Central memory CD8-positive, alpha-beta T cell (primary cell): ENCODE measurements around the gene GALNTL6.

Experiments used
- ATAC-seq: fragments of 150-1000 bp; cut with Tn5 transposase; replicated peaks from 2 replicates; pipeline ENCODE4 v1.10.0; 2022; ENCODE audit warnings: mild to moderate bottlenecking, moderate FRiP score, moderate number of reproducible peaks; ENCODE audit not compliant: poor library complexity, severe bottlenecking; ENCODE audit errors: extremely low read depth
- DNase-seq, 2 donors: peaks; one replicate each; pipeline ENCODE4 v3.0.0; 2021; ENCODE audit warnings: low spot score in 2 of 2
- H3K27ac Mint-ChIP-seq: one replicate; pipeline ENCODE4 v1.8.0; 2022; ENCODE audit warnings: low read depth, mild to moderate bottlenecking, moderate library complexity, mixed read lengths
- H3K27me3 Mint-ChIP-seq: one replicate; pipeline ENCODE4 v1.8.0; 2022; ENCODE audit warnings: mixed read lengths
- H3K36me3 Mint-ChIP-seq: one replicate; pipeline ENCODE4 v1.8.0; 2022; ENCODE audit warnings: mild to moderate bottlenecking, moderate library complexity, mixed read lengths; ENCODE audit not compliant: insufficient read depth
- H3K4me1 Mint-ChIP-seq: one replicate; pipeline ENCODE4 v1.8.0; 2022; ENCODE audit warnings: mixed read lengths
- H3K4me3 Mint-ChIP-seq: one replicate; pipeline ENCODE4 v1.8.0; 2022; ENCODE audit warnings: mild to moderate bottlenecking, moderate library complexity, mixed read lengths
- H3K9me3 Mint-ChIP-seq: one replicate; pipeline ENCODE4 v1.8.0; 2022; ENCODE audit warnings: mixed read lengths

Gene GALNTL6

DNA sequence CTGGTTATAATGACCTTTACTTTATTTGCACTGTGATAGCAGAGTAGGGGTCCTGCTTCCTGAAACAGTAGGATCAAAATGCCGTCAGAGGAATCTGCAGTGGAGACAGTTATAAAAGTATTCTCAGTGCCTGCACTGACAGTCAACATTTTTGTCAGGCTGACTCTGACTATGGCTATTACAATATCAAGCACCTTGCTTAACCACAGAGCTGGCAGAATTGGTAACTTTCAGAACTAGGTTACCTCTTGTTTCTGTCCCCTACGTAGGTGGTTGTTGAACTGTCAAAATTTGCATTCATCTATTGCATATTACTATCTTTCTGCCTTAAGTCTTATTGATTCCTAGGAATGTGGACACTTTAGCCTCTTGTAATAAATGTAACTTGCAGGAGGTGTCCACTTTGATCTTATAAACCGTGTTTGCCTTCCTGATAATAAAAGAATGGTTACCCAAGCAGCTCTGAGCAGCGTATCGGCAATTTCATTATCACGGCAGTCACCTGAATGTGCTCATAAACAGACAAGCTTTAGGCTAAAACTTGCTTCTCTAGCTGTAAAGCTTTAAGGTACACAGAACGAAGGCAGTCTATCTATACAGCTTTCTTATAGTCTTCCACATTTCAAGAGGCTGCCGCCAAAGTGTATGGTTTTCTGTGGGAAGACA lies 1002.4 kb downstream of the GALNTL6 start:
- peaks cover 3% of the 10 kb centered on the region for H3K36me3 Mint-ChIP-seq
- ATAC-seq (no peak), DNase-seq (no peak)
- no peak overlapping the region for H3K4me3 Mint-ChIP-seq
- H3K9me3 Mint-ChIP-seq = no peaks in the 10 kb centered on the region
- no peaks in the 10 kb centered on the region for H3K4me1 Mint-ChIP-seq
- no peaks in the 10 kb centered on the region for H3K27me3 Mint-ChIP-seq
- no peak overlapping the region for H3K27ac Mint-ChIP-seq

DNA sequence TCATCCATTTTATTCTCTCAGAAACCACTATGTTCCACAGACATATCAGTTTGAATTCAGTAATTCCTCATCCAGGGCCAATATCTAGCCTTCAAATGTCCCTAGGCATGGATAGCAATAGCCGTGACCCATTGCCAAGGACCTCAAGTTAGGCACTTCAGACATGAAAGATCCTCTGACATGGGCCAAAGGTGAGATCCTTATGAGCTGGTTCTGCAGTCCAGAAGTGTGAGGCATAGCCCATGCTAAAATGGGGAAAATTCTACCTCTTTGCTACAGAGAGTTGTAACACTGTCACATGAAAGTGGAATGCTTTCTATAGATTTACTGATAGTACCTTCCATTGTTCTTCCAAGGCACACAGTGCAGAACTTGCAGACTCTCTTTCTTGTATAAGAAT lies 1005.7 kb downstream of the GALNTL6 start:
- Mint-ChIP-seq H3K36me3 (peaks cover 3% of the 10 kb centered on the region), H3K9me3 (no peaks in the 10 kb centered on the region), H3K4me1 (no peaks in the 10 kb centered on the region), H3K27me3 (no peaks in the 10 kb centered on the region), H3K4me3 (no peak overlapping the region), H3K27ac (no peak overlapping the region)
- DNase-seq (no peak), ATAC-seq (no peak)

DNA sequence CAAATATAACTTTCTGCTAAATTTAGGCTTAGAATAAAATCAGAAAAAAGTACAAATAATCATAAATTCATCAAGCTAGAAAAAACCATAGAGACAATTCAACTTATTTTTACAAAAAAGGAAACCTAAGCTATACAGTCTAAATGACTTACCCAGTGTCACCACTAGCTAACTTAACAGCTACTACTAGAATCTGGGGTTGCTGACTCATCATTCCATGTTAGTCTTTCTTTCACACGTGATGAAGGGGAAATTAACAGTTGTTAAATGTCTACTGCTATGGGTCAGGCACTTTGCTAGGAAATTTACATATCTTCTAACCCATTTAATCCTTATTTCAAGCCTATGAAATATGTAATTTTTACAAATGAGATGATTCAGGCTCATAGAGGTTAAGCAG lies 1006.1 kb downstream of the GALNTL6 start:
- ATAC-seq = no peak
- Mint-ChIP-seq H3K9me3 (no peaks in the 10 kb centered on the region), H3K4me1 (no peaks in the 10 kb centered on the region), H3K36me3 (peaks cover 3% of the 10 kb centered on the region), H3K4me3 (no peak overlapping the region), H3K27me3 (no peaks in the 10 kb centered on the region), H3K27ac (no peak overlapping the region)
- DNase-seq = no peak

DNA sequence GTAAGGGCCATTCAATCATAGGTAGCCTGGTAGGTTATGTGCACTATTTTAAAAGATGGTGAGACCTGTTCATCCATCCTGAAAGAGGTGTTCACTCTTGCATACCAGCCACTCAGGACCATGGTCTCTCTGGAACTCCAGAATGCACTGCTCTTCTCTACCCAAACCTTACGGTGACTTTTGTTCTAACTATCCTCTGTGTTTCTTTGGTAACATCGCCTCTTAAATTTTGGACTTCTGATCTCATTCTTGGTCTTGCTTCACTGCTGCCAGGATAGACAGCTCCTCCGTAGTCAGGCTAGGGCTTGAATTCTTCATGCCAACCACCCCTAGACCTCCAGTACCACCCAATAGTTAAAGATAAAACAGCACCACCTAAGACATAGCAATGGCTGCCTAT lies 1009.1 kb downstream of the GALNTL6 start:
- no peak overlapping the region for H3K4me3 Mint-ChIP-seq
- ATAC-seq (no peak), DNase-seq (no peak)
- no peaks in the 10 kb centered on the region for H3K27me3 Mint-ChIP-seq
- no peaks in the 10 kb centered on the region for H3K9me3 Mint-ChIP-seq
- no peaks in the 10 kb centered on the region for H3K36me3 Mint-ChIP-seq
- H3K4me1 Mint-ChIP-seq = no peaks in the 10 kb centered on the region
- H3K27ac Mint-ChIP-seq = no peak overlapping the region

DNA sequence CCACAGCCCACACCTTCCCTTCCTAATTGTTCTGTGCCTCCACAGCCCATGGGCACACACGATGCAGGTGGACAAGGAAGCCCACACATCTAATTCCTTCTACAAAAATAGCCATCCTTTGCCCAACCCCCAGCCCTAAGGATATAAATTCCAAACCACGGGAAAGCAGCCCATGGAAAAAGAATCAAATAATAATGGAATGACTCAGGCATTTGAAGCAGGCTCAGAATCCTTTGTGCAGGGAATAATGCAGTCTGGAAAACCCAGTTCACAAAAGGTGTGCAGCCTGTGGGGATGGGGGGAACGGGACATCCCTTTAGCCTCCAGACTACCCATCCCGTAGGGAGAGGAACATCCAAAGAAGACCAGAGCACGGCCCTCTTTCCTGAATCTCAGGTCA lies 1013.1 kb downstream of the GALNTL6 start:
- Mint-ChIP-seq H3K4me1 (no peaks in the 10 kb centered on the region), H3K27ac (no peak overlapping the region), H3K4me3 (no peak overlapping the region), H3K36me3 (no peaks in the 10 kb centered on the region), H3K27me3 (peaks cover 12% of the 10 kb centered on the region), H3K9me3 (no peaks in the 10 kb centered on the region)
- no peak for DNase-seq
- no peak for ATAC-seq

DNA sequence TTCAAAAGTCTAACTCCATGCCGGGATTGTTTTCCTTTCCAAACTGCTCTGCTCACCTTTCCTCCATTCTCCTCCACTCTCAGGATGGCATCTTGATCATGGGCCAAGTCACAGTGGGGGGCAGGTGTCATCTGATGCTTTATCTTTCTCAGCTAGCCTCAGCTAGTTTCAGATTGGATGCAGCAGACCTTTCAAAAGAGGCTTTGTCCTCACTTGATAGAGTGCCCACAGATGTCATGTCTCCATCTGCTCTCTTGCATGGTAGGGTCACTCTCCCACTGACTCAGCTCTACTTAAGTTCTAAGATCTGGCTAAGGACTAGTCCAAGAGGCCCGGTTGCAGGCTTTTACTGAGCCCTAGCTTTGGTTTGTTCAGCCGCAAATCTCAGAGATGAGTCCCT lies 1013.7 kb downstream of the GALNTL6 start:
- no peaks in the 10 kb centered on the region for H3K36me3 Mint-ChIP-seq
- H3K4me1 Mint-ChIP-seq = no peaks in the 10 kb centered on the region
- H3K27me3 Mint-ChIP-seq = peaks cover 13% of the 10 kb centered on the region
- DNase-seq (no peak), ATAC-seq (no peak)
- H3K9me3 Mint-ChIP-seq = no peaks in the 10 kb centered on the region
- H3K4me3 Mint-ChIP-seq = no peak overlapping the region
- H3K27ac Mint-ChIP-seq = no peak overlapping the region

DNA sequence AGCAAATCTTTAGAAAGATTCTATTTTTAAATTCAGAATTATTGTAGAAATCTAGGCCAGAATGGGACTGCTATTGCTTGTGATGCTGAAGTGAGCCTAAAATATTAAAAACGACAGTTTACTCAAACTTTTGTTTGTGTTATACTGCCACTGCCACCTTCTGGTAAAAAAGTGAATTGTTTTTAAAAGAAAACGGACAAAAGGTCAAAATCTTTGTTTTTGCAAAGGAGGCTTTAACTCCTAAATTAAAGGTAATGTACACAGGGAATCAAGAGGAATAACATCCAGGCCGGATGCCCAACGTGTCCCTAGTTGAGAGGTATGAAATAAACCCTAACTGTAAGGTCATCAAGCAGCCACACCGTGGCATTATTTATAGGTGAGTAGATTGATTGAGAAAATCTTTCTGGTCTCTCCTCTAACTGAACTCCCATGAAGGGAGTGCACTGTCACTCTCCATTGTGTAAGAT lies 1017.1 kb downstream of the GALNTL6 start:
- DNase-seq (no peak), ATAC-seq (no peak)
- Mint-ChIP-seq H3K4me1 (no peaks in the 10 kb centered on the region), H3K27me3 (peaks cover 13% of the 10 kb centered on the region), H3K9me3 (no peaks in the 10 kb centered on the region), H3K27ac (no peak overlapping the region), H3K4me3 (no peak overlapping the region), H3K36me3 (no peaks in the 10 kb centered on the region)

DNA sequence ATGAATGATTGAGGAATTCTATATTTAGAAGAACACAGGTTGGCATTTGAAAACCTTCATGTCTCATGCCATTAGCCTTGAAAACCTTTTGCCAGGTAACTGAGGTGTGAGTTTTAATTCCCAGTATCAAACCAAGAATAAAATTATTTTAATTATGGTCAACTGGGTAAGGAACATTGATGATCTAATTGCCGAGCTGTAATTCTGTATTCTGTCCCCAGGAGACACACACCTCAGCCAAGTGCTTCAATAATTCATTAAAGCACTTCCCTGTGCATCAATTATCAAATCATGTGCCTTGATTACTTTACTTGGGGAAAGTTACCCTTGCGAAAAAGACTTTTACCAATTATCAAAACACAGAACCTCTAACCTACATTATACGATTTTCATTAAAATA lies 1023.5 kb downstream of the GALNTL6 start:
- Mint-ChIP-seq H3K27me3 (no peaks in the 10 kb centered on the region), H3K4me3 (no peak overlapping the region)

DNA sequence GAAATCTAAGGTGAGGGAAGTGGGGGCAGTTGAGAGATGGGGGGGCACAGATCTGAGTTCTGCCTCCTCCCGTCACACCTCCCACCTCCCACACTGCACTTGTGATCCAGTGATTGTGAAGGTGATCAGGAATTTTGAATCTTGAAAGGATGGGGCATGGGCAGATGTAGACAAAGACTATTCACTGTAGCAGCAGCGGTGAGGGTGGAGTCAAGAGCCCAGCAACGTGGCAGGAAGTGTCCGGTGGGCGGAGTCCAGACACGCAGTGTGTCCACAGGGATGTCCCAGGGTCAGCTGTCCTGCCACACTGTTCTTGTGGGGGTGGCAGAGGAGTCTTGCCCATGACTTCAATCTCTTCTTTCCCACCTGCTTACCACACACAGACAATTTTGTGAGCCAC lies 1024.9 kb downstream of the GALNTL6 start:
- Mint-ChIP-seq H3K9me3 (no peaks in the 10 kb centered on the region), H3K27ac (no peak overlapping the region), H3K4me1 (no peaks in the 10 kb centered on the region), H3K27me3 (no peaks in the 10 kb centered on the region), H3K36me3 (no peaks in the 10 kb centered on the region), H3K4me3 (no peak overlapping the region)
- ATAC-seq = no peak
- no peak for DNase-seq

More for the DNA sequence above, 1023.5 kb downstream of the GALNTL6 start:
- no peak for DNase-seq
- Mint-ChIP-seq H3K27ac (no peak overlapping the region), H3K36me3 (no peaks in the 10 kb centered on the region), H3K4me1 (no peaks in the 10 kb centered on the region), H3K9me3 (no peaks in the 10 kb centered on the region)
- ATAC-seq = no peak

DNA sequence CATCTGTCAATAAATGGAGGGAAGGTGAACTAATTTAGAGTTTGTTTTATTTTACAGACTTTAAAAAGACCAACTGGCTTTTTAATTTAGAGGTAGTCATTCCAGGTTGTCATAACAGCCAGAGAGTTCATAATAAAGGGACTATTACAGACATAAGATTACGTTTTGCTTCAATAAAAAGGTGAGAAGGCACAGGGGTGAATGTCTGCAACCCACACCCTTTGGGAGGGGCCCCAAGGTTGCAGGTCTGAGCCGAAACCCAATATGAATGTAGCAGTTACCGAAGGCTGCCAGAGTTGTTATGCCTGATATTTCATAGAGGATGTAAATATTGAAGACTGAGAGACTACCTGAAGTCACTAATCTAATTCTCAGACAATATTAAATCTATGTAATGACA lies 1025.7 kb downstream of the GALNTL6 start:
- DNase-seq (no peak), ATAC-seq (no peak)
- Mint-ChIP-seq H3K4me3 (no peak overlapping the region), H3K27me3 (no peaks in the 10 kb centered on the region), H3K9me3 (no peaks in the 10 kb centered on the region), H3K27ac (no peak overlapping the region), H3K4me1 (no peaks in the 10 kb centered on the region), H3K36me3 (no peaks in the 10 kb centered on the region)

DNA sequence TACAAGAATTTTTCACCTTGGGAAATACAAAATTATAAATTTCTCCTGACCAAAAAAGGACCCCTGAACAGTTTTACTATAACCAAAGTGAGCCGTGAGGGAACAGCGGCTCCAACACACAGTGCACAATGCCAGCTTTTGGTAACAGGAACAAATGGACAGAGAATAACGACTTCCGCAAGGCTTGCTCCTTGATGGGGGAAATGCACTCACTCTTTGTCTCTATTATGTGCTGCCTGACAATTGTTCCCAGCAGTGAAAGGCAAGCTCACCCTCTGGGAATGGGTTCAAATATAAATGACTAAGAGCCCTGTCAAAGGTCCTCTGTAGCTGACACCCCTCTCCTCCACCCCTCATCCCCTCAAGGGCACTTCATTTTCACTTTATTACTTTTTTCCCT lies 1029.6 kb downstream of the GALNTL6 start:
- Mint-ChIP-seq H3K4me3 (no peak overlapping the region), H3K27me3 (no peaks in the 10 kb centered on the region), H3K9me3 (no peaks in the 10 kb centered on the region)

DNA sequence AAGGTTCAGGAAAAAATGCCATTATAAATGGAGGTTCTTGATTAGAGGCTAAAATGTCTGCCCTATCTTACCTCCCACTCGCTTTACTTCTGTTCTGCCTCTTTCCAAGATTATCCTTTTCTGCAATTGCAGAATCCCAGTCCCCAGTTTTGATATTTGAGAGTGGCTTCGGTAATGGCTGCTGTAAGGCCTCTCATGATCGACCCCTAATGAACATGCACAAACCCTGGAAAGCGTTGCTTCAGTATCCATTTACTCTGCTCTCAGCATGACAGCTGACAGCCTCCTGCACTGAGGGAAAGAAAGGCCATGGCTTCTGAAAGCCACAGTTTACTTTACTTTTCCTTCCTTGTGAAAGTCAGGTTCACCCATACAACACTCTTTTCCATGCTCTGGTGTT lies 1030.0 kb downstream of the GALNTL6 start:
- DNase-seq = no peak
- H3K9me3 Mint-ChIP-seq = no peaks in the 10 kb centered on the region
- H3K27me3 Mint-ChIP-seq = no peaks in the 10 kb centered on the region
- no peak overlapping the region for H3K27ac Mint-ChIP-seq
- no peaks in the 10 kb centered on the region for H3K36me3 Mint-ChIP-seq
- no peak for ATAC-seq
- H3K4me1 Mint-ChIP-seq = no peaks in the 10 kb centered on the region
- no peak overlapping the region for H3K4me3 Mint-ChIP-seq

More for the DNA sequence above, 1029.6 kb downstream of the GALNTL6 start:
- ATAC-seq (no peak), DNase-seq (no peak)
- no peaks in the 10 kb centered on the region for H3K4me1 Mint-ChIP-seq
- H3K36me3 Mint-ChIP-seq = no peaks in the 10 kb centered on the region
- H3K27ac Mint-ChIP-seq = no peak overlapping the region

DNA sequence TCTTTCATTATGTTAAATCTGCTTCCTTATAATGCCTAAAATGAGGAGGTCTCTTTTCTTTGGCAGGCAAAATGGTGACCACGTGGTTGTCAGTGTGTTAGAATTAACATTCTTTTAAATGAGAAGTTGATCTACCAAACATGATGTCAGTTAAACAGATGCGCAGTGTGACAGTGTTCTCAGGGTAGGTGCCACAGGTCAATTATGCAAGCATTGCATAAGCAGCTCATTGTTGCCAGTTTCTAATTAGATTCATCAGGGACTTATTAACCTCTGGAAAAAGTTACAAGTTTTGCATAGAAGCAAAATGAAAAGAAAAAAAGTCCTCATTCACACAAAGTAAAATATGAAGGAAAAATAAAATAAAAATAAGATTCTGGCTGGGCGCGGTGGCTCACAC lies 1031.4 kb downstream of the GALNTL6 start:
- no peak for DNase-seq
- Mint-ChIP-seq H3K27me3 (no peaks in the 10 kb centered on the region), H3K9me3 (no peaks in the 10 kb centered on the region), H3K4me3 (no peak overlapping the region), H3K27ac (no peak overlapping the region), H3K36me3 (no peaks in the 10 kb centered on the region), H3K4me1 (no peaks in the 10 kb centered on the region)
- ATAC-seq = no peak
